ENCODE results near the gene ZNRF4.

Gene ZNRF4

GRCh38 chr19:5444431-5444830 lies 10.8 kb upstream of the ZNRF4 start:
- no peak for DNase-seq

GRCh38 chr19:5445071-5445470 lies 10.1 kb upstream of the ZNRF4 start:
- DNase-seq = no peak

- DNase-seq = no peak
Observed at GRCh38 chr19:5445561-5446055, 9.6 kb upstream of the ZNRF4 start.

GRCh38 chr19:5447700-5448311 lies 7.4 kb upstream of the ZNRF4 start:
- DNase-seq = no peak

- no peak for DNase-seq
Observed at GRCh38 chr19:5448374-5448773, 6.8 kb upstream of the ZNRF4 start.

- no peak for DNase-seq
Observed at GRCh38 chr19:5450482-5451126, 4.6 kb upstream of the ZNRF4 start.

- DNase-seq = no peak
Observed at GRCh38 chr19:5451494-5451893, 3.7 kb upstream of the ZNRF4 start.

GRCh38 chr19:5452594-5453565 lies 2.3 kb upstream of the ZNRF4 start:
- DNase-seq = no peak

GRCh38 chr19:5454743-5455142 lies 474 bp upstream of the ZNRF4 start:
- DNase-seq = no peak

GRCh38 chr19:5456130-5456840 lies 1.1 kb downstream of the ZNRF4 start:
- no peak for DNase-seq

GRCh38 chr19:5456841-5457200 lies 1.6 kb downstream of the ZNRF4 start:
- DNase-seq = no peak

- no peak for DNase-seq
Observed at GRCh38 chr19:5457709-5458108, 2.5 kb downstream of the ZNRF4 start.

GRCh38 chr19:5458420-5458819 lies 3.2 kb downstream of the ZNRF4 start:
- DNase-seq = no peak

GRCh38 chr19:5459360-5459759 lies 4.1 kb downstream of the ZNRF4 start:
- no peak for DNase-seq

GRCh38 chr19:5460748-5461147 lies 5.5 kb downstream of the ZNRF4 start:
- no peak for DNase-seq

- DNase-seq = no peak
Observed at GRCh38 chr19:5463959-5464358, 8.7 kb downstream of the ZNRF4 start.

- no peak for DNase-seq
Observed at GRCh38 chr19:5466072-5466471, 10.9 kb downstream of the ZNRF4 start.

- no peak for DNase-seq
Observed at GRCh38 chr19:5466814-5467291, 11.6 kb downstream of the ZNRF4 start.

GRCh38 chr19:5470264-5470671 lies 15.1 kb downstream of the ZNRF4 start:
- no peak for DNase-seq

- DNase-seq = no peak
Observed at GRCh38 chr19:5472286-5472685, 17.1 kb downstream of the ZNRF4 start.

GRCh38 chr19:5473646-5474045 lies 18.4 kb downstream of the ZNRF4 start:
- DNase-seq = no peak

- no peak for DNase-seq
Observed at GRCh38 chr19:5477451-5478215, 22.4 kb downstream of the ZNRF4 start.
